K562 (cell line): ENCODE measurements around the gene PLD1. TPM values are rescaled to one million over a fixed set of nuclear protein-coding genes. Genes with fewer than 3 reads are reported as not detected.

Experiments used
- ATAC-seq: fragments of 200-7000 bp; cut with Tn5 transposase; 3 replicates; pipeline ENCODE4 v1.9.1; 2020; ENCODE audit warnings: moderate library complexity
- BruUV-seq: library from RNA; stranded (reverse); fragments of 400-500 nt; replicated peaks from 2 replicates; lab custom pipeline; 2021; lab: Mats Ljungman, UMichigan
- CTCF ChIA-PET: fragments of 300-600 bp; formaldehyde crosslinking; extraction: SDS; loops from one replicate; lab custom pipeline; 2021; ENCODE audit warnings: low intra/inter-chr PET ratio; lab: Yijun Ruan, JAX
- POLR2A ChIA-PET: fragments of 300-600, 350-650 bp; sonication (Branson Sonifier 250); formaldehyde crosslinking; extraction: SDS; loops from one replicate; lab custom pipeline; 2021; ENCODE audit warnings: antibody characterized with exemption, inconsistent platforms; lab: Yijun Ruan, JAX
- DNase-seq, 4 experiments: peaks; one replicate each; pipeline versions ENCODE4 v3.0.0 to v3.0.0-alpha.2; 2011 to 2018; ENCODE audit warnings: low spot score in 3 of 4, mixed read lengths in 3 of 4; ENCODE audit errors: extremely low read depth in 1 of 4
- FAIRE-seq: peaks from 2 replicates; lab custom pipeline; 2011; peaks lifted over from hg19 to GRCh38; lab: Jason Lieb, UNC
- H2AFZ ChIP-seq: 2 replicates; pipeline ENCODE4 v1.6.0; 2011; ENCODE audit warnings: low read depth, low read length, control low read depth, inconsistent platforms
- H3K27ac ChIP-seq: fragments of 200-600 bp; 3 replicates; pipeline ENCODE4 v1.8.0; 2011; ENCODE audit warnings: low read depth, mild to moderate bottlenecking, control low read depth, inconsistent platforms, low read length, moderate library complexity, mixed read lengths; ENCODE audit errors: extremely low read depth
- H3K27me3 ChIP-seq, 2 experiments: fragments of 300-600 bp in 1 of 2; 2 replicates in 1 of 2; 3 replicates in 1 of 2; pipeline versions ENCODE4 v1.6.0 to v1.8.0; 2011; ENCODE audit warnings: inconsistent platforms in 2 of 2, low read length in 2 of 2, mild to moderate bottlenecking in 1 of 2, mixed read lengths in 1 of 2, moderate library complexity in 1 of 2; ENCODE audit not compliant: control insufficient read depth in 2 of 2, insufficient read depth in 2 of 2
- H3K36me3 ChIP-seq: fragments of 300-600 bp; 3 replicates; pipeline ENCODE4 v1.8.0; 2011; ENCODE audit warnings: mild to moderate bottlenecking, low read length, inconsistent platforms; ENCODE audit not compliant: control insufficient read depth, insufficient read depth
- H3K4me1 ChIP-seq, 2 experiments: fragments of 200-600 bp in 1 of 2; replicated peaks in 1 of 2; 2 replicates in 1 of 2; 3 replicates in 1 of 2; pipeline versions ENCODE4 v1.5.1 to v1.8.0; 2011; ENCODE audit warnings: inconsistent platforms in 2 of 2, low read length in 2 of 2, mild to moderate bottlenecking in 1 of 2, mixed read lengths in 1 of 2, moderate library complexity in 1 of 2; ENCODE audit not compliant: control insufficient read depth in 2 of 2, insufficient read depth in 2 of 2
- H3K4me2 ChIP-seq: 2 replicates; pipeline ENCODE4 v1.6.1; 2011; ENCODE audit warnings: low read length, control low read depth, inconsistent platforms, mixed read lengths; ENCODE audit not compliant: insufficient read depth
- H3K4me3 ChIP-seq: fragments of 200-600 bp; sonication (generic), shearing (Covaris generic); 2 replicates; pipeline ENCODE4 v1.5.1; 2016; ENCODE audit warnings: control low read depth, inconsistent platforms
- H3K79me2 ChIP-seq: fragments of 200-600 bp; 3 replicates; pipeline ENCODE4 v1.8.0; 2011; ENCODE audit warnings: low read length, inconsistent platforms; ENCODE audit not compliant: control insufficient read depth, insufficient read depth
- H3K9ac ChIP-seq, 2 experiments: 2 replicates each; pipeline versions ENCODE4 v1.6.0 to v1.6.1; 2011; ENCODE audit warnings: low read depth in 2 of 2, low read length in 2 of 2, control low read depth in 1 of 2, inconsistent platforms in 1 of 2, mild to moderate bottlenecking in 1 of 2, mixed read lengths in 1 of 2; ENCODE audit not compliant: insufficient read depth in 1 of 2
- H3K9me1 ChIP-seq: one replicate; pipeline ENCODE4 v1.6.0; 2011; ENCODE audit warnings: inconsistent platforms, mild to moderate bottlenecking, low read length, moderate library complexity; ENCODE audit not compliant: control insufficient read depth, insufficient read depth
- H3K9me3 ChIP-seq: replicated peaks from 2 replicates; pipeline ENCODE4 v1.5.1; 2011; ENCODE audit warnings: low read depth, low read length, inconsistent platforms; ENCODE audit not compliant: control insufficient read depth, insufficient read depth
- H4K20me1 ChIP-seq: replicated peaks from 2 replicates; pipeline ENCODE4 v1.6.1; 2011; ENCODE audit warnings: low read length, inconsistent platforms, mixed read lengths; ENCODE audit not compliant: control insufficient read depth, insufficient read depth
- CHD2 ChIP-seq: IDR thresholded peaks from 2 replicates; pipeline ENCODE4 v1.6.1; 2011; ENCODE audit warnings: low read depth, low read length
- ESRRB ChIP-seq: fragments of 250-450 bp; sonication (Bioruptor Pico); IDR thresholded peaks from 2 replicates; pipeline ENCODE4 v1.5.0; 2020; ENCODE audit warnings: mild to moderate bottlenecking, moderate library complexity, borderline replicate concordance
- ETV5 ChIP-seq: sonication (generic); formaldehyde crosslinking; IDR thresholded peaks from 2 replicates; pipeline ENCODE4 v1.4.0; 2020; ENCODE audit warnings: low read depth, mild to moderate bottlenecking, missing genetic modification reagents
- FOXK1 ChIP-seq: sonication (generic); formaldehyde crosslinking; IDR thresholded peaks from 2 replicates; pipeline ENCODE4 v1.8.0; 2022; ENCODE audit warnings: missing genetic modification reagents, mild to moderate bottlenecking, borderline replicate concordance
- LCOR ChIP-seq: sonication (generic); formaldehyde crosslinking; IDR thresholded peaks from 2 replicates; pipeline ENCODE4 v1.8.0; 2022; ENCODE audit warnings: mild to moderate bottlenecking, missing genetic modification reagents
- SMAD1 ChIP-seq: fragments of 150-350 bp; IDR thresholded peaks from 2 replicates; pipeline ENCODE4 v1.6.1; 2014; ENCODE audit warnings: low read length, low read depth; ENCODE audit not compliant: partially characterized antibody
- SRSF9 ChIP-seq: fragments of 200-400 bp; formaldehyde crosslinking; IDR thresholded peaks from 2 replicates; pipeline ENCODE4 v1.6.1; 2017; ENCODE audit warnings: low read depth, low read length, borderline replicate concordance
- ZNF146 ChIP-seq: IDR thresholded peaks from one replicate; pipeline ENCODE4 v1.6.1; 2018; ENCODE audit warnings: missing compliant biosample characterization; ENCODE audit not compliant: unreplicated experiment
- ZNF589 ChIP-seq: fragments of 200-800 bp; sonication (Bioruptor generic); IDR thresholded peaks from 2 replicates; pipeline ENCODE4 v1.6.1; 2016; ENCODE audit warnings: low read depth, missing genetic modification characterization, missing compliant biosample characterization
- WGBS: fragments of 100-300 bp; shearing (Covaris generic); methylation state at CpG from one replicate; pipeline ENCODE4 v1.1.6; 2016; ENCODE audit warnings: low coverage, mixed read lengths; ENCODE audit not compliant: insufficient coverage; ENCODE audit errors: missing lambda C conversion rate; 5-methylcytosine and 5-hydroxymethylcytosine counted together
- in situ Hi-C: fragments of 300-500 bp; cut with MboI; formaldehyde crosslinking; loops from 4 replicates; pipeline ENCODE4 v1.15.0; 2018; ENCODE audit warnings: inconsistent platforms, mixed read lengths
- intact Hi-C: fragments of 100-400 bp; cut with micrococcal nuclease; formaldehyde crosslinking; loops from 2 replicates; pipeline ENCODE4 v1.14.2; 2022
- polyA plus RNA-seq, 8 experiments: library from polyadenylated mRNA; depleted of rRNA in 4 of 8; stranded (reverse) in 5 of 8; unstranded in 3 of 8; fragments of >200 nt; fragmentation: Nextera tagmentation in 2 of 8; fragmentation: Illumina TruSeq in 1 of 8; extraction: Ambion mirVana in 2 of 8; extraction: Trizol in 1 of 8; gene quantifications; 2 replicates each; pipeline versions ENCODE4 v1.2.1 to v1.2.3, GENCODE V29; 2011 to 2014; ENCODE audit warnings: inconsistent platforms in 1 of 8, missing spikeins in 1 of 8
- total RNA-seq, 7 experiments: library from RNA; depleted of rRNA in 6 of 7; stranded (reverse); fragments of >200 nt in 6 of 7; fragmentation: Illumina TruSeq in 2 of 7; extraction: Trizol in 2 of 7; gene quantifications; 2 replicates each; pipeline versions ENCODE4 v1.2.1 to v1.2.3, GENCODE V29; 2011 to 2021; ENCODE audit warnings: low replicate concordance in 1 of 7

Gene PLD1
- total and polyA plus RNA-seq, 9 of the 15 experiments (the other 6 are each of a cell fraction or from before 2014, with no cell fraction given), result 8.4 to 26.1 (median 18.6) TPM

DNA sequence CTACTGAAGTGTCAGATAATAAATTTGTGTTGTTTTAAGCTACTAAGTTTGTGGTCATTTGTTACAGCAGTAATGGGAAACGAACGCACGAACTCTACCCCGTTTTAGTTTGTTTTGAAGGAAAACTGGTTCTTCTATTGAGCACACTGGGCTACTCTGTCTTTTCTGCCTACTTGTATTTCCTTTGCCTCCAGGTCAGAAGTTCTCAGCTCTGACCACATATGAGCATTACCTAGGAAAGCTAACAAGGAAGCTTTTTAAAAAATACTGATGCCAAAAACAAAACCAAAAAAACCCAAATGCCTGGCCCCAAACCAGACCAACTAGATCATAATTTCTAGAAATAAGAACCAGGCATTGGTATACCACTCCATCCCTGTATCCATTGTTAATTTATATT, 193.5 kb downstream of the PLD1 start:
- DNase-seq (no peak), FAIRE-seq (no peak), ATAC-seq (no peak)
- Histone ChIP-seq H2AFZ (no peak overlapping the region), H3K4me3 (no peak overlapping the region), H3K79me2 (no peaks in the 10 kb centered on the region), H3K9me1 (no peaks in the 10 kb centered on the region), H3K4me2 (no peak overlapping the region), H3K9me3 (no peaks in the 10 kb centered on the region), H3K27ac (no peak overlapping the region), H4K20me1 (no peaks in the 10 kb centered on the region), H3K9ac (no peak overlapping the region), H3K27me3 (no peaks in the 10 kb centered on the region), H3K36me3 (0 out of 3 replicates have a peak, but pooled peaks cover 3% of the 10 kb centered on the region), H3K4me1 (no peaks in the 10 kb centered on the region)
- ChIA-PET CTCF (no interaction called here), POLR2A (no interaction called here)
- no TSS peak for BruUV-seq
- 87% methylated on average over 4 of the region's 4 CpGs for WGBS
- TF ChIP-seq ETV5 (CRISPR knock-in tag) (no peak), ZNF589 (CRISPR knock-in tag) (no peak), FOXK1 (no peak), ESRRB (CRISPR knock-in tag) (no peak), SMAD1 (no peak), ZNF146 (CRISPR knock-in tag) (no peak), LCOR (CRISPR knock-in tag) (no peak), SRSF9 (no peak), CHD2 (no peak)
- intact Hi-C loops (no loop called here), in situ Hi-C loops (no loop called here)
